ENCODE results near the gene RGS7. TPM values are rescaled to one million over a fixed set of nuclear protein-coding genes. Genes with fewer than 3 reads are reported as not detected.

The RGS7 gene
- polyA plus RNA-seq, 1 donor, result 2.1 TPM

GRCh38 chr1:241366196-241366595, 9.2 kb upstream of the RGS7 start:
- no peaks in the 10 kb centered on the region for H3K9me3 ChIP-seq (ENCODE audit: control insufficient read depth, low read depth, low read length)
- no peaks in the 10 kb centered on the region for H3K27me3 ChIP-seq (ENCODE audit: control insufficient read depth, insufficient read depth, low read length)
- no peak overlapping the region for H3K4me3 ChIP-seq (ENCODE audit: low read length)
- 100% methylated on average over 2 of the region's 4 CpGs for WGBS (ENCODE audit: insufficient coverage, low lambda C conversion rate)
- DNase-seq, result no peak
- no peaks in the 10 kb centered on the region for H3K4me1 ChIP-seq (ENCODE audit: control insufficient read depth, insufficient read depth, low read length)
- no peaks in the 10 kb centered on the region for H3K36me3 ChIP-seq (ENCODE audit: control insufficient read depth, insufficient read depth, low read length)
- H3K27ac ChIP-seq (ENCODE audit: low read length), result no peak overlapping the region

- H3K4me1 ChIP-seq (ENCODE audit: control insufficient read depth, insufficient read depth, low read length), result no peaks in the 10 kb centered on the region
- no peak for DNase-seq
- peaks cover 9% of the 10 kb centered on the region for H3K27me3 ChIP-seq (ENCODE audit: control insufficient read depth, insufficient read depth, low read length)
- no peaks in the 10 kb centered on the region for H3K9me3 ChIP-seq (ENCODE audit: control insufficient read depth, low read depth, low read length)
- no peak overlapping the region for H3K27ac ChIP-seq (ENCODE audit: low read length)
- no peak overlapping the region for H3K4me3 ChIP-seq (ENCODE audit: low read length)
- 33% methylated on average over 1 of the region's 4 CpGs for WGBS (ENCODE audit: insufficient coverage, low lambda C conversion rate)
- H3K36me3 ChIP-seq (ENCODE audit: control insufficient read depth, insufficient read depth, low read length), result no peaks in the 10 kb centered on the region
Observed at GRCh38 chr1:241362350-241362749, 5.3 kb upstream of the RGS7 start.

DNA sequence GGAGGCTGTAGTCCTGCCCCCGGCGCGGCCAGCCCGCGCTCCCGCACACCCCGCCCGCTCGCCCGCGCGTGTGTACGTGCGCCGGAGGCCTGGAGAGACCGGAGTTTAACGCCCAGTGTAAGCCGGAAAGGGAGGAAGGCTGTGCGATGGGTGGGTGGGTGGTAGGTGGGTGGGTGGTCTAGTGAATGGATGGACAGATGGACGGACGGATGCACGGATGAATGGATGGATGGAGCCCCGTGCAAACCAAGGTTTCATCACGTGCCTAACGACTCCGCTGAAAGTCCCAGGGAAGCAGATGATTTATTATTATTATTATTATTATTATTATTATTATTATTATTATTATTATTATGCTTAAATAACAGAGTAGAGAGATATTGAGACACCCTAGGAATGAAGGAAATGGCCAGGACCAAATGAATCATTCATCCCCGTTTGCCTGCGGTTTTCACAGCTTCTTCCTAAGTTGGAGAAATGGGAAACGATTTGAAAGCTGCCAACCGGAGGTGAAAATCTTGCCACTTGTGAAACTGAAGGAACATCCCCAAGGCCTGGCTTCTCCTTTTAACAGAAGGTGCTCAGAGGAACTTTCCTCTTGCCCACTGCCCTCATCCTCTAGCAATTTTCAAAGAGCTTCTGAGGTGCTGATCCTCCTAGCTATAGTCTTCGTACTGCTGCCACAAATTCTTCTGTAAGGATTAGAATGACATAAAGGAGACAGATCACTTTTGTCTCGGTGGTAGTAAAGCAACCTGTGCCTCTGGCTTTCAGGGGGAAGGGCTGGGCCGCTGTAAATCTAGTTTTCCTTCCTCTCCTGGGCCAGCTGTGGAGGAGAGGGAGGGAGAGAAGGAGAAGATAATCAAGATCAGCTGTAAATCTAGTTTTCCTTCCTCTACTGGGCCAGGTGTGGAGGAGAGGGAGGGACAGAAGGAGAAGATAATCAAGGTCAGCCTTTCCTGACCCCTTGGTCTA, 648 bp upstream of the RGS7 start:
- Histone ChIP-seq H3K36me3 (ENCODE audit: control insufficient read depth, insufficient read depth, low read length) (no peaks in the 10 kb centered on the region), H3K27me3 (ENCODE audit: control insufficient read depth, insufficient read depth, low read length) (peaks cover 23% of the 10 kb centered on the region), H3K27ac (ENCODE audit: low read length) (no peak overlapping the region), H3K4me1 (ENCODE audit: control insufficient read depth, insufficient read depth, low read length) (no peaks in the 10 kb centered on the region), H3K4me3 (ENCODE audit: low read length) (no peak overlapping the region), H3K9me3 (ENCODE audit: control insufficient read depth, low read depth, low read length) (no peaks in the 10 kb centered on the region)
- WGBS (ENCODE audit: insufficient coverage, low lambda C conversion rate), result no CpG with 5 or more reads among the region's 33 CpGs
- peak in 1 of 2 donors; percentile 9 for DNase-seq

GRCh38 chr1:241356187-241356518, 852 bp downstream of the RGS7 start:
- Histone ChIP-seq H3K4me1 (ENCODE audit: control insufficient read depth, insufficient read depth, low read length) (no peaks in the 10 kb centered on the region), H3K9me3 (ENCODE audit: control insufficient read depth, low read depth, low read length) (no peaks in the 10 kb centered on the region), H3K36me3 (ENCODE audit: control insufficient read depth, insufficient read depth, low read length) (no peaks in the 10 kb centered on the region), H3K27ac (ENCODE audit: low read length) (no peak overlapping the region), H3K4me3 (ENCODE audit: low read length) (peak overlapping the region; percentile 23), H3K27me3 (ENCODE audit: control insufficient read depth, insufficient read depth, low read length) (peaks cover 23% of the 10 kb centered on the region)
- WGBS (ENCODE audit: insufficient coverage, low lambda C conversion rate), result 0% methylated on average over 1 of the region's 14 CpGs
- no peak for DNase-seq

GRCh38 chr1:241355311-241356010, 1.5 kb downstream of the RGS7 start:
- Histone ChIP-seq H3K4me3 (ENCODE audit: low read length) (no peak overlapping the region), H3K9me3 (ENCODE audit: control insufficient read depth, low read depth, low read length) (no peaks in the 10 kb centered on the region), H3K27me3 (ENCODE audit: control insufficient read depth, insufficient read depth, low read length) (peaks cover 23% of the 10 kb centered on the region), H3K27ac (ENCODE audit: low read length) (no peak overlapping the region), H3K4me1 (ENCODE audit: control insufficient read depth, insufficient read depth, low read length) (no peaks in the 10 kb centered on the region), H3K36me3 (ENCODE audit: control insufficient read depth, insufficient read depth, low read length) (no peaks in the 10 kb centered on the region)
- DNase-seq, result no peak
- WGBS (ENCODE audit: insufficient coverage, low lambda C conversion rate), result no CpG with 5 or more reads among the region's 11 CpGs

DNA sequence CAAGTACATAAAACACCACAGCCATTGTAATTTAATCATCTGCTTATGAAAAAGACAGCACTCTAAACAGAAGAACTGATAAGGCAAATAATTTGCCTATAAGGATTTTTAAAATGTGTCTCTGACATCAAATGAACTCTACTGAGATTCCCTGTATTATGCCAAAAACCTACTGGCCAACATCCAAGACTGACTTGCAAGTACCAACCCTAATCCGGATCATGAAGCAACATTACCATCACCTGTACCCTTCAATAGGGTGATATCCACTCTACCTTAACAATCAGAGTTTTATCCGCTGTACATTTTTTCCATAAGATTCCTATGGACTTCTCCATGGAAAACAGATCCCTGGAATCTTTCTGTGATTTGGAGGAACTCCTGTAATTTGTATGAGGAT, 4.6 kb downstream of the RGS7 start:
- no peaks in the 10 kb centered on the region for H3K36me3 ChIP-seq (ENCODE audit: control insufficient read depth, insufficient read depth, low read length)
- H3K9me3 ChIP-seq (ENCODE audit: control insufficient read depth, low read depth, low read length), result no peaks in the 10 kb centered on the region
- no peak for DNase-seq
- no peaks in the 10 kb centered on the region for H3K4me1 ChIP-seq (ENCODE audit: control insufficient read depth, insufficient read depth, low read length)
- H3K4me3 ChIP-seq (ENCODE audit: low read length), result no peak overlapping the region
- no peak overlapping the region for H3K27ac ChIP-seq (ENCODE audit: low read length)
- 100% methylated on average over 1 of the region's 2 CpGs for WGBS (ENCODE audit: insufficient coverage, low lambda C conversion rate)
- H3K27me3 ChIP-seq (ENCODE audit: control insufficient read depth, insufficient read depth, low read length), result peaks cover 14% of the 10 kb centered on the region

- H3K4me3 ChIP-seq (ENCODE audit: low read length), result no peak overlapping the region
- no peak overlapping the region for H3K27ac ChIP-seq (ENCODE audit: low read length)
- no peaks in the 10 kb centered on the region for H3K4me1 ChIP-seq (ENCODE audit: control insufficient read depth, insufficient read depth, low read length)
- H3K36me3 ChIP-seq (ENCODE audit: control insufficient read depth, insufficient read depth, low read length), result no peaks in the 10 kb centered on the region
- WGBS (ENCODE audit: insufficient coverage, low lambda C conversion rate), result no CpG with 5 or more reads among the region's 3 CpGs
- H3K9me3 ChIP-seq (ENCODE audit: control insufficient read depth, low read depth, low read length), result no peaks in the 10 kb centered on the region
- peaks cover 14% of the 10 kb centered on the region for H3K27me3 ChIP-seq (ENCODE audit: control insufficient read depth, insufficient read depth, low read length)
- no peak for DNase-seq
Observed at GRCh38 chr1:241351841-241352240, 5.2 kb downstream of the RGS7 start.

- Histone ChIP-seq H3K27me3 (ENCODE audit: control insufficient read depth, insufficient read depth, low read length) (no peaks in the 10 kb centered on the region), H3K36me3 (ENCODE audit: control insufficient read depth, insufficient read depth, low read length) (no peaks in the 10 kb centered on the region), H3K4me3 (ENCODE audit: low read length) (no peak overlapping the region), H3K27ac (ENCODE audit: low read length) (no peak overlapping the region), H3K4me1 (ENCODE audit: control insufficient read depth, insufficient read depth, low read length) (no peaks in the 10 kb centered on the region), H3K9me3 (ENCODE audit: control insufficient read depth, low read depth, low read length) (no peaks in the 10 kb centered on the region)
- WGBS (ENCODE audit: insufficient coverage, low lambda C conversion rate), result 63% methylated on average over 1 of the region's 2 CpGs
- DNase-seq, result no peak
Observed at GRCh38 chr1:241343956-241344355, 13.0 kb downstream of the RGS7 start.

DNA sequence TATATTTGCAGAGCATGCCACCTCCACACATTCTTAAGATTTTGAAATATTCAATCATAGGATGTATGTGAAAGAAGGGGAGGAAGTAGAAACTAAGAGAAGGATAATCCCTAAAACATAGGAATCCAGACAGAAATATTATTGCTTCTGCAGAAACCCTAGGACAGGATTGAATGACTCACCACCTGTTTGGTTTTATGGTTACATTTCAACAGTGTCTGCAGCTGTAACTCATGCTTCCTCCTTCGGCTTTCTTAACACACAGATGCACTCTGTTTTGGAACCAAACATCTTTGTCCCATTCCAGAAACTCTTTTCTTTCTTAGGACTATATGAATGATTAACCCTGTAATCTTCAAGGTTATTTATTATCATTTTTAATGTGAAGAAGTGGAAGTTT, 20.7 kb downstream of the RGS7 start:
- Histone ChIP-seq H3K4me1 (ENCODE audit: control insufficient read depth, insufficient read depth, low read length) (no peaks in the 10 kb centered on the region), H3K27ac (ENCODE audit: low read length) (no peak overlapping the region), H3K36me3 (ENCODE audit: control insufficient read depth, insufficient read depth, low read length) (no peaks in the 10 kb centered on the region), H3K27me3 (ENCODE audit: control insufficient read depth, insufficient read depth, low read length) (peaks cover 4% of the 10 kb centered on the region), H3K4me3 (ENCODE audit: low read length) (no peak overlapping the region), H3K9me3 (ENCODE audit: control insufficient read depth, low read depth, low read length) (no peaks in the 10 kb centered on the region)
- no peak for DNase-seq
- 40% methylated on average over 1 of the region's 1 CpG for WGBS (ENCODE audit: insufficient coverage, low lambda C conversion rate)

DNA sequence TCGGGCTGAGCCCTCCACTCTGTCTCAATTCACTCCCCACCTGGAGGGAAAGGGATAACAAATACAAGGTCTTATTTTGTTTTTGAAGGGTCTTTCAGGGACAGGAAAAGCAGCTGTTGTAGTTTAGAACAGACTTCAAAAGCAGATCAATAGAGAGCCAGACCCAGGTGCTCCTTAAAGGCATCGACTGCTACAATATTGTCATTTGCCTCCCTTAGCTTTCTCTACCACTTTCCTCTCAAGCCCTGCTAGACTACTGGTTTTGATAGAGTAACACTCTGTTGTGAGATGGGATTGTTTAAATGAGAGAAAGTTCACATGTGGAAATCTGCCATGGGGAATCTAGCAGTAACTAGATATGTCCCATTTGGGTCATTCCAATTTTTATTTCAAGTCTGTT, 24.0 kb downstream of the RGS7 start:
- peaks cover 4% of the 10 kb centered on the region for H3K27me3 ChIP-seq (ENCODE audit: control insufficient read depth, insufficient read depth, low read length)
- H3K36me3 ChIP-seq (ENCODE audit: control insufficient read depth, insufficient read depth, low read length), result no peaks in the 10 kb centered on the region
- H3K4me1 ChIP-seq (ENCODE audit: control insufficient read depth, insufficient read depth, low read length), result no peaks in the 10 kb centered on the region
- no peaks in the 10 kb centered on the region for H3K9me3 ChIP-seq (ENCODE audit: control insufficient read depth, low read depth, low read length)
- H3K4me3 ChIP-seq (ENCODE audit: low read length), result no peak overlapping the region
- H3K27ac ChIP-seq (ENCODE audit: low read length), result no peak overlapping the region
- no CpG with 5 or more reads among the region's 2 CpGs for whole genome bisulfite sequencing (ENCODE audit: insufficient coverage, low lambda C conversion rate)
- DNase-seq, result no peak

All from large intestine (tissue), 3 donors.